ENCODE data around the gene TMTC3.
"Not testable (repeated sequence)": the region's sequence is repeated elsewhere in the genome, so short reads cannot be mapped to it uniquely, and the experiment has no call there.

TMTC3 gene

DNA sequence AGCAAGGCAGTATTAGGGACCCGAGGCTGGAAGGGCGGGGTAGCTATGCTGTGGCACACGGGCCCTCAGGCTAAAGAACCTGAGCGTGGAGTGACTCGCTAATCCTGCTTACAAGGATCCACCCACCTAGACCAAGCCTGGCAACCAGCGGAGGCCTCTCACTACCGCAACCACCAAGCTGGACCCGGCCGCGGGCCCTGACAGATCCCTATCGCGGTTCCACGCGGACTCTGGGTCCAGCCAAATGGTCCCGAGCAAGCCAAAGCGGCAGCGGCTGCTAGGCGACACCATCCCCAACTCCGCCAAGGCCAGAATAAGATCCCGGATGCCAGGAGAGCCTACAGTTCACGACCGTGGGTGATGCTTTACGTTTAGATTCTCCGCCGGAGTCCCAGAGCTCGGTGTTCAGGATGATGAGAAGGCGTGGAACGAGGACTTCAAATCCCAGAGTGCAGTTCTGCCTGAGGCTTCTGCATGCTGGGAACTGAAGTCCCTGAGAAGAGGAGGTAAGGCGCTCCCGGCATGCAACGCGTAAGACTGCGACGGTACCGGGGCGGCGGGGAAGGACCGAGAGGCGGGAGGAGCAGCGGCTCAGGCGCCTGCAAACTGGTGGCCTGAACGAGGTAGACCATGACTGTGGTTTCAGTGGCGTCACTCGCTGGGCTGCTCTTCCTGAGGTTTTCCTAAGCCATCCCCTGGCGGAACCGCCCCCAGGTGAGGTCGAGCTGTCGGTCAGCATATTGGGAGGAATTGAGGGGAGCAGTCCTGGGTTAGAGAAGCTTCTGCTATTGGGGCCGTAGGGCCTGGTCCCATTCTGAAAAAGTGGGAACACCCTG, at the start of gene TMTC3, which contains the start of gene CEP290:
Gene TMTC3, plus strand, starts transcription at position 534 of the 836 bp plus-strand sequence. CDS start 6,009 bp downstream, outside the sequence.
Gene CEP290, minus strand, starts transcription at position 315 of the 836 bp plus-strand sequence. CDS start 781 bp downstream, outside the sequence.
- DNase-seq, result peak; percentile 99

DNA sequence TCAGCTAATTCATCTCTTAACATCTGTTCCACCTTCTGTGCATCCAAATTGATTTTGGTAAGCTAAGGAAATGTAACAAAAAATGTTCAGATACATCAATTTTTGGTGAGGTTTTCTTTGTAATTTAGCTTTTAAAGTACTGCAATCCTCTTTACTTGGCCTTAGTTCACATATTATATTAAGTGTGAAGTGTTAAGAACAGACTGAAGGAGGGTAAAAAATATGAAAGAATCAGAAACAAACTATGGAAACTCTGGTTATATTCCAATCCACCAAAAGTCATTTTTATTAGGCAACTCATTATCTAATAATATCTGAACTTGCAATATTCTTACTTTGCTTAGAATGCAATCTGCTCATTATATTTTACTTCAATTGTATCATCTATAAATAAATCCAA, 49.3 kb upstream of the TMTC3 start:
- no peak for DNase-seq

DNA sequence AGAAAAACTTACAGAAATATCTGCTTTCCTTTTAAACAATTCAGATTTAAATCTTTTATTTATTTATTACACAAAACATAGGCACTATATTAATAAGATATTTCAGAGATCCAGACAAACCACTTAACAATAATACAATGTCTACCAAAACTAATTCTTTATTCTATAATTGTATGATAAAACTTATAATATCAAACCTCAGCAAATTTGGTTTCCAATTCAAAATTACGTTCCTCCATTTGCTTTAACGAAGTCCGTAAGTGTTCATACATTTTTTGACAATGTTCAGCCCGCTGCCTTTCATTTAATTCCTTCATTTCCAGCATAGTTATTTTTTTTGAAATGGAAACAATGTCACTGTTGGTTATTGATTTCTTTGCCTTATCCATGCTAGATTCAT, 48.5 kb upstream of the TMTC3 start:
- no peak for DNase-seq

DNA sequence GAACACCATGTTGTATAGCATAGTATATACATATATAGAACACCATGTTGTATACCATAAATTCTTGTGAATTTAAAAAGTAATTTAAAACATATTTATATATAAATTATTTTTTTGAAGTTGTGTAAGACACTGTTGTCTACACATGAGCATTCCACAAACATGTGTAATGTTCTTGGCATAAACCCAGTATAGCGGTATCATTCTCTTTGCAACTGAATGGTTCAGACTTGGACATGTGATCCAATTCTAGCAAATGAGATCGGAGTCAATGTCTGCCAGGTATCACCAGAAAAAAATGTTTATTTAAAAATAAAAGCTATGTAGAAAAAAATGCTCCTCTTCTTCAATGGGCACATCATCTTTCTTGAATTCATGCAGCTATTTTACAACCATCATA, 34.1 kb upstream of the TMTC3 start:
- DNase-seq, result no peak

DNA sequence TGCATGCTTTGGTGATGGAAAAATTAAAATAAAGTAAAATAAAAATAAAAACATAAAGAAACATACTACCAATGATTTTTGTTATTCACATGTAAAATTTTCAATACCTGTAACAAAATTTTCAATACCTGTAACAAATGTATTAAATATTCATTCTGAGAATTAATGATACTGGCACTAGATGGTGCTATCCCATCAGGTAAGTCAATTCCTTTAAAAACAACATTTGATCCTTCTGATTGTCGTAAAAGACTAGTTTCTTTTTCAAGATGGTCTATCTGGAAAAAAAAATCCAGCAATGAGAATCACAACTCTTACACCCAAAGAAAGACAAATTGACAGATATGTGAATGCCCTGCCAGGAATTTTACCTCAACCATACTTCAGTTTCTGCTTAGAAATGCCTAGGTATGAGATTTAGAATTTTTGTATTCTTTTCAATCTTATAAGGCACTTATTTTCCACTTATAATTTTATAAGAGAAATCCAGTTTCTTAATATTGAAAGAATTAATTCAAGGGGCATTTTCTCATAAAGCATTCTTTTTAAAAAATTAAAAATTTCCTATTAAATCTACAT, 30.9 kb upstream of the TMTC3 start:
- peak; percentile 53 for DNase-seq

DNA sequence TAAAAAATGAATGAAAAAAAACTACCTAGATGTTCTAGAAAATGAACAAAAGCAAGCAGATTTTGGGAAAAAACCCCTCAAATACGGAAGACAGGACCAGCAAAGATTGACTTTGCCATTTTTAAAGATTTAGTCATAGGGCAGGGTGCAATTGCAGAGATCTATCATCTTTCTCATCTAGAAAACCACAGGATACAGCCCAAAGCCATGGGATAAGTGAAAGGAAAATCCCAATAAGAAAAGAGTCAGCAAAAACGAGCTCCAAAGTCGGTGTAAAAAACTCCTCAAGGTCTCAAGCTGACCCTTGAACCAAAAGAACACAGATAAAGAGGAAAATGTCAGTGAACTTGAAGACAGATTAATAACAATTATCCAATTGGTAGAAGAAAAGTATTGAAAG, 28.2 kb upstream of the TMTC3 start:
- DNase-seq, result no peak

DNA sequence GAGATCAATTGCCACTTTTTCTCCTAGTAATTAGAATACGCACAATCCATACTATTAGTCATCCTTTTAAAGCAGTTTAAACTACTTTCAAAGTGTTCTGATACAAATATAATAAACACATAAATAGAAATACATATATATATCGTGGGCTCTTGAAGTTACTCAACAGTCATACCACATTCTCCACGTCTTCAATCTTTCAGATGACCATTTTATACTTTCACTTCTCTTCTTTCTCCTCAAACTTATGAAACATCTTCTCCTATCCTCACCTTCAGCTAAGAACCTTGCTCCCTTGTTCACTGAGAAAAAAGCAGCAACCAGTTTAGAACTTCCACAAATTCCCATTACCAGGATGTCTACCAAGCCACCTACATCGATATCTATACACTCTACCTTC, 19.4 kb upstream of the TMTC3 start:
- DNase-seq, result no peak

DNA sequence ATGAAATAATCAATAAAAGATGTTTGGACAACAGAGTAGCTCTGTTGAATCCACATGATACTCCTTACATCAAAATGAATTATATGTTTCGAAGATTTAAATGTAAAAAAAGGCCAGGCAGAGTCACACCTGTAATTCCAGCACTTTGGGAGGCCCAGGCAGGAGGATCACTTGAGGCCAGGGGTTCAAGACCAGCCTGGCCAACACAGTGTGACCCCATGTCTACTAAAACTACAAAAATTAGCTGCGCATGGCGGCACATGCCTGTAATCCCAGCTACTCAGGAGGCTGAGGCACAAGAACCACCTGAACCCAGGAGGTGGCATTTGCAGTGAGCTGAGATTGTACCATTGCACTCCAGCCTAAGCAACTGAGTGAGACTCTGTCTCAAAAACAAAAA, 15.0 kb upstream of the TMTC3 start:
- no peak for DNase-seq

DNA sequence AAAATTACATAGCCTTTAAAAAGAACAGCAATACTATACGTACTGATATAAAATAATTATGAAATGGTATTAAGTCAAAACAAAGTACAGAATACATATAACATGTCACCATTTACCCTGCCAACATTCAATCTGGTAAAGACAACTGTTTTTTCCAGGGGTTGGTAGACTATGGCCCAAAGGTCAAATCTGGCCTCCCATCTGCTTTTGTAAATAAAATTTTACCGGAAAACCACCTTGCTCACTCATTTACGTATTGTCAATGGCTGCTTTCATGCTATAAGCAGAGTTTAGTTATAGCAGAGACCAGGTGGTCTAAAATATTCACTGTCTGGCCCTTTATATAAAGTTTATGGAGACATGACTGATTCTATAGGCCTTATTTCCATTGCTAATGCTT, 14.3 kb upstream of the TMTC3 start:
- DNase-seq, result no peak

DNA sequence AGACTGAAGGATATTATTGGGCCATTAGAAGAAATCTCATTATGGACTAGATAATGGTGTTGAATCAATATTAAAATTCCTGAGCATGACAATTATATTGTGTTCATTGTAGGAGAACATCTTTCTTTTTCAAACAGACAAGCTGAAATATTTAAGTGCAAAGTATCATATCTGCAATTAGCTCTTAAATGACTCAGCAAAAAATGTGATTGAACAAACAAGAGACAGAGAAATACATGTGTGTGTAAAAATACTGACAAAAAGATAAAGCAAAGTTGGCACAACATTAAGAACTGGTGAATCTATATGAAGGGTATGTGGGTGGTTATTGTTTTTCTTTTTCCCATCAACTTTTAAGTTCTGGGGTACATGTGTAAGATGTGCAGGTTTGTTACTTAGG, 9.7 kb upstream of the TMTC3 start:
- DNase-seq, result no peak

DNA sequence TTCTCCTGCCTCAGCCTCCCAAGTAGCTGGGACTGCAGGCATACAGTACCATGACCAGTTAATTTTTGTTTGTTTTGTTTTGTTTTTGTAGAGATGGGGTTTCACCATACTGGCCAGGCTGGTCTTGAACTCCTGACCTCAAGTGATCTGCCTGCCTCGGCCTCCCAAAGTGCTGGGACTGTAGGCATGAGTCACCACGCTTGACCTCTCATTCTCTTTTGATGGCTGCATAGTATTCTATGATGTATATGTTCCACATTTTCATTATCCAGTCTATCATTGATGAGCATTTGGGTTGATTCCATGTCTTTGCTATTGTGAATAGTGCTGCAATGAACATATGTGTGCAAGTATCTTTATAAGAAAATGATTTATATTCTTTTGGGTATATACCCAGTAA, 8.9 kb upstream of the TMTC3 start:
- not testable (repeated sequence) for DNase-seq

DNA sequence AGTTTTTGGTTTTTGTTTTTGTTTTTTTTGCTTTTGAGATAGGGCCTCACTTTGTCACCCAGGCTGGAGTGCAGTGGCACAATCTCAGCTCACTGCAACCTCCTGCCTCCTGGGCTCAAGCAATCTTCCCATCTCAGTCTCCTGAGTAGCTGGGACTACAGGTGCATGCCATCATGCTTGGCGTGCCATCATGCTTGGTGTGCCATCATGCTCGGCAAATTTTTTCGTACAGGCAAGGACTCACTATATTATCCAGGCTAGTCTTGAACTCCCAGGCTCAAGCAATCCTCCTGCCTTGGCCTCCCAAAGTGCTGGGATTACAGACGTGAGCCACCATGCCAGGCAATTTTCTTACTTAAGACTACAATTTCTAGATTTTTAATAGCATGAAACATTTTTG, 2.4 kb upstream of the TMTC3 start:
- not testable (repeated sequence) for DNase-seq

DNA sequence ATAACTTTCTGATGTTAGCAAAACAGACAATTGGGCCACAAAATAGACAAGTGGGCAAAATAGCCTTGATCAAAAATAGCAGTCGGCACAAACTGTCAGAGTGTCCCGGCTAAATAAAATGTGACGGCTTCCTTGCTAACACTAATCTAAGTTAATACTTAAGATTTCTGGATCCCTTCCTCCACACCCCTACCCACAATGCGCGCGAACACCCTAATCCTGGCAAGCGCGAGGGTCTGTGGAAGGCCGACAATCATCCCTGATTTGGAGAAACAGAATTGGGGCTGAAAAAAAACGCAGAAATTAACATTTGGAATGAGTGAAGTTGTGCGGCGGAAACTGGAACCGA, 708 bp upstream of the TMTC3 start:
- DNase-seq, result no peak

DNA sequence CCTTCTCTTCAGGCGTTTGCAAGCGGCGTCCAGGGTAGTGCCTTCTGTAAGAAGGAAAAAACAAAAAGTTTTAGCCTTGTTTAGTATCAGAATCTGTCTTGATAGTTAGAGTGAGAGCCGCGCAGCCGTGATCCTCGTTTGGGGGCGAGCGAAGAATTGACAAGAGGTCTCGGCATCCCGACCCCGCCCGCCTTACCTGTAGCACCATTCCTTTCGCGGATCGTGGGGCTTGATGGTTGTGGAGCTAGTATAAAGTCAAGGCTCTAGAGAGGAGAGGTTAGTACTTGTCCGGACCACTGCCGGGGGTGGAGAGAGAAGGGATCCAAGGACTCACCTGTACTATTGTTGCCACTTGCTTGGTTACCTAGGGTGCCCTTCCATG, 494 bp downstream of the TMTC3 start:
- DNase-seq, result no peak

DNA sequence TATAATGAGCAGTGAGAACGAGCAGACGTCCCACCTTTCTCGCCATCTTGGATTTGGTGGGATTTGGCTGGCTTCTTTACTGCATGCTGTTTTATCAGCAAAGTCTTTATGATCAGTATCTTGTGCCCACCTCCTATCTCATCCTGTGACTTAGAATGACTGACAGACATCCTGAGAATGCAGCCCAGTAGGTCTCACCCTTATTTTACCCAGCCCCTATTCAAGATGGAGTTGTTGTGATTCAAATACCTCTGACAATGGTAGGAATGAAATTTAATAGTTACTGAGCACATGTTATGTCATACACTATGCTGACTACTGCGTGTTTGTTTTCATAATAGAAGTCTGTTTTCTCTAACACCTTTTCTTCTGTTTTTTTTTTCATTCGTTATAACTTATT, 1.9 kb downstream of the TMTC3 start:
- no peak for DNase-seq

DNA sequence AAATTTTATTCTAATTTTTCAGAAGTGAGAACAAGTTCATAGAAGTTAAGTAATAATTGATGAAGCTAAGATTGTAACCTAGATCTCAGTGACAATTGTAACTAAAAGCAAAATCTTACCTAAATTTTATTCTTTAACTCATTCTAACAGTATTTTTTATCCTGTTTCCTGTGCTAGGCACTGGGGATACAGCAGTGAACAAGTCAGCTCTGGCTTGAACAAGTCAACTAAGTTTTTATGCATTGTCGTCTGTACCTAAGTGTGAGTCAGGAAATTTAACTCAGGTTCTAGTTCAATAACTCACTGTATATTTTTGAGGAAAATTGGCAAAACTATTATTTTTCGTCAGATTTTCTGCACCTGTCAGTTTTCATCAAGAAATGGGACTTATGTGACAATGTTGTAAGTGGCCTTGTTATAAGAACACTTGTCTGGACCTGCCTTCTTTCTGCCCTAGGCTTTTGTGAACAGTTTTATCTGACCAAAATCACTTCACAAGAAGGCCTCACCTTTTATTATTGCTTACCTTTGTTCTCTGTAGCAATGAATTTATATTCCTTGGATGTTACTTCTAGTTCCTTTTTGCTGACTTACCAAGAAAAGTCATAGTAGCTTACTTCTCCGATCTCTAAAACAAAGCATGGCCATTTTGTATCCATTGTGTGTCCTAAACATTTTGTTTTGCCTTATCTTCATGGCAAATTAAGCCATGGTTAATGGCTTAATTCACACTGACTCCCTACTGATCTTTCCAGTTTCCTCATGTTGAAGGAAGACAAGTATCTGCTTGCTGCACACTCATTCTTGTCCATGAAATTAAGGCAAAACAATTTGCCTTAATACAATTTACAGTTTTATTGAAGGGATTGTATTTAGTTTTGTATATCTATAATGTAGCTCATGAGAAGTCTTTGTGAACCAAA, 2.7 kb downstream of the TMTC3 start:
- DNase-seq, result no peak

DNA sequence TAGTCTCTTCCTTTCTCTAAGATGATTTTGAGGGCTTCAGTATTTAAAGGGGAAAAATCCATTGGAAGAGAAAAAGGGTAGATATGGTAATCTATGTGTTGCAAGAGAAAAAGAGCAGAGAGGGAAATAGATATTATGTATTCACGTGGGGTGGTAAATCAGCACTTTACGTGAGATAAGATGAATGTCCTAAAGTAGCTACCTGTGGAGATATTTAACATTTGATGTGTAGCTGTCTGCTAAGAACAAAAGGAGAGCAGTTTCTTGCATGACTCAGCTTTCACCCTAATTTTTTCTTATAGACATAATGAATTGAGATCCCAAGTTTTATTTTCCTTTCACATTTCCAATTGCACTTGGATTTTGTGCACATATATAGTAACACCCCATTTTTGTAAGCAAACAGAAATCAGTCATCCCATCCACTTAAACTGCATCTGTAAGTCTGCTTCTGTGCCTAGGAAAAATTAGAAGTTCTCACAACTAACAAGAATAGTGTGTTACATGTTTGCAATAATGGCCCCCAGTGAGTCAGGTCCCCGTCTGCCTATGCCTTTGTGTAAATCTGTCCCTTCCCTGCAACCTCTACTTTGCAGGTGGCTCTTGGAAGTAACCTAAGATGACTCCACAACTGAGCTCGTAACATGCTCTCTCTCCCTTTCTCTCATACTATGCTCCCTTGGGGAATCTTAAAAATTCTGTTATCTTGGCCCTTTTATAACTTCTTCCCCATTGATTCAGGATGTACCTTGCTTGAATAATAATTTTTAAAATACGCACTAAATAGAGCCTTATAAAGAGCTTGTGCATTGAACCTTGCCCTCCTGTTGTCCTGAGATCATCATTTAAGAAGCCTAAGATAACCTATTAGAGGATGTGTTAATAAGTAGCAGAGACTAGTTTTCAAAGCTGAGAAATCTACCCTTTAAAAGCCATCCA, 3.7 kb downstream of the TMTC3 start:
- DNase-seq, result no peak

DNA sequence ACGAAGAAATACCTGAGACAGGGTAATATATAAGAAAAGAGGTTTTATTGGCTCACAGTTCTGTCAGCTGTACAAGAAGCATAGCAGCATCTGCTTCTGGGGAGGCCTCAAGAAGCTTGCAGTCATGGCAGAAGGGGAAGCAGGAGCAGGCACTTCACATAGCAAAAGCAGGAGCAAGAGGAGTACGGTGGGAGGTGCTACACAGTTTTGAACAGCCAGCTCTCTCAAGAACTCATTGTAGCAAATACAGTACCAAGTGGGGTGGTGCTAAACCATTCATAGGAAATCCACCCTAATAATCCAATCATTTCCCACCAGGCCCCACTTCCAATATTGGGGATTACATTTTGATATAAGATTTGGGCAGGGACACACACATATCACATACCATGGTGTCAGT, 8.0 kb downstream of the TMTC3 start:
- DNase-seq, result no peak

DNA sequence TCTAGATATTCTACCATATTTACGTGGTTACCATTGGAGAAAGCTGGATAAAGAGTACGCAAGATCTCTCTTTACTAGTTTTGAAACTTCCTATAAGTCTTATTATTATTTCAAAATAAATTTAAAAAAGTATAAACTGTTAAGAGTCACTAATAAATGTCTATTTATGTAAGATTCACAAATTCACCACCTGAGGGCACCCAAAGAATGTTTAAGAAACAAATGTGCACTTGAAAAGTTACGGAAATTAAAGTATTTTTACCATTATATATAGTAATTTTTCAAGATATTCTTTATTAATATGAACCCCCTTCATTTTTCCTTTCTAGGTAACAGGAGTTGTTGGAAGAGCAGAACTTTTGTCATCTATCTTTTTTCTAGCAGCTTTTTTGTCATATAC, 11.9 kb downstream of the TMTC3 start:
- no peak for DNase-seq

DNA sequence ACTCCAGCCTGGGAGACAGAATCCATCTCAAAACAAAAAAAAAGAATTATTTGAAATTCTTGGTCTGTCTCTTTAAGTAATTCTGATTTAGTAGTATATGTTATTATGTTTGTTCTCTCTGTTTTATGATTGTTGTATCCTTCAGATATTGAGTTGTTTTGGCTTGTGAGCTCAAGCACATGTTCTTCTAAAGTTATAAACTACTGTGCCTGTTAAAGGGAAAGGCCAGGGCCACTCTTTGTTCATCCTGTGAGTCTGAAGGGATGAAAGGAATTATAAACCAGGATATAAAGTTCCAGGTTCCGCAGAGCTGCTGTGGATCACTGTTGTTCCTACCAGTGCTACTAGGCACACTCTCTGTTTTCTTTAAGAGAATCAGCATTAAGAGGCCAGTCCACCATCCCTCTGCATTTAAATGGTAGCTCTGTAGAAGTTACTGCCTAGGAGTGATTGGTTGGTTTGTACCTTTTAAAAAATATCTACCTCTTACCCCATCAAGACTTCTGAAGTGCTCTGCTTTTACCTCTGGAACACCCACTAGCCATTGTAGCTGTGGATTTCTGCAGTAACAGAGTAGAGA, 14.1 kb downstream of the TMTC3 start:
- DNase-seq, result no peak

DNA sequence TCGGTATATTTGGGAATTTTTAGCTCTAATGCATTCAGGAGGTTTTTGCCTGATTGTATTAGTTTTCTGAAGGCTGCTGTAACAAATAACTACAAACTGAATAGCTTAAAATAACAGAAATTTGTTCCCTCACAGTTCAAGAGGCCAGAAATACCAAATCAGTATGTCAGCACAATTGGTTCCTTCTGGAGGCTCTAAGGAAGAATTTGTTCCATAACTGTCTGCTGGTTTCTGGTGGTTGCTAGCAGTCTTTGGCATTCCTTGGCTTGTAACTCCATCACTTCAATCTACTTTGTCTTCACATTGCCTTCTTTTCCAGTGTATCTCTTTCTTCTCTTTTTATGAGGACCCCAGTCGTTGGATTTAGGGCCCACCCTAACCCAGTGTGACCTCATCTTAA, 21.3 kb downstream of the TMTC3 start:
- DNase-seq, result no peak

DNA sequence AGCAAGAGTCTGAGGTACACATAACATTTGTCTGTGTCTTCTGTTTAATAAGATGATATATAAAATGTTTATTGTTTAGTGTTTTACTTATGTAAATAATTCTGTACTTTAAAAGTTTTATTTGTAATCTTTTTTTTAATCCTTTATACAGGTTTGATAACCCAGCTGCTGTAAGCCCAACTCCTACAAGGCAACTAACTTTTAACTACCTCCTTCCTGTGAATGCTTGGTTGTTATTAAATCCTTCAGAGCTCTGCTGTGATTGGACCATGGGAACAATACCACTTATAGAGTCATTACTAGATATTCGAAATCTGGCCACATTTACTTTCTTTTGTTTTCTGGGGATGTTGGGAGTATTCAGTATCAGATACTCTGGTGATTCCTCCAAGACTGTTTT, 24.1 kb downstream of the TMTC3 start:
- no peak for DNase-seq

Data from NCI-H2029 (cell line).